K562 (cell line): ENCODE data around the gene SNRNP70. TPM values are rescaled to one million over a fixed set of nuclear protein-coding genes. Genes with fewer than 3 reads are reported as not detected.

ENCODE experiments used
- ATF3 ChIP-seq, 2 experiments: fragments of 450-650 bp in 1 of 2; sonication (generic) in 1 of 2; formaldehyde crosslinking in 1 of 2; IDR thresholded peaks in 1 of 2; conservative IDR thresholded peaks in 1 of 2; 2 replicates each; pipeline versions ENCODE4 v1.6.1 to v1.8.1; 2016 to 2023; ENCODE audit warnings: mild to moderate bottlenecking in 2 of 2, moderate library complexity in 2 of 2, inconsistent platforms in 1 of 2, missing genetic modification reagents in 1 of 2
- CXXC5 ChIP-seq: fragments of 250-450 bp; sonication (Bioruptor Pico); IDR thresholded peaks from 2 replicates; pipeline ENCODE4 v1.8.0; 2022; ENCODE audit warnings: inconsistent platforms, mild to moderate bottlenecking, moderate library complexity
- ELF2 ChIP-seq: fragments of 250-450 bp; sonication (Bioruptor Pico); IDR thresholded peaks from 2 replicates; pipeline ENCODE4 v1.5.0; 2021; ENCODE audit warnings: mild to moderate bottlenecking
- ELK1 ChIP-seq: sonication (generic); formaldehyde crosslinking; IDR thresholded peaks from 2 replicates; pipeline ENCODE4 v1.8.1; 2022; ENCODE audit warnings: missing genetic modification reagents
- FOXA3 ChIP-seq, 2 experiments: fragments of 450-650 bp in 1 of 2; sonication (generic) in 1 of 2; formaldehyde crosslinking; IDR thresholded peaks in 1 of 2; conservative IDR thresholded peaks in 1 of 2; 2 replicates each; pipeline versions ENCODE4 v1.4.0 to v1.8.0; 2020 to 2022; ENCODE audit warnings: mild to moderate bottlenecking in 2 of 2, missing genetic modification reagents in 1 of 2
- HNRNPH1 ChIP-seq: fragments of 200-400 bp; formaldehyde crosslinking; optimal IDR thresholded peaks from 2 replicates; pipeline ENCODE3; 2017; ENCODE audit warnings: low read depth, mild to moderate bottlenecking, low read length, moderate library complexity
- KAT2B ChIP-seq: IDR thresholded peaks from one replicate; pipeline ENCODE4 v1.6.1; 2012; ENCODE audit warnings: low read depth, mild to moderate bottlenecking, control low read depth, inconsistent platforms, low read length, moderate library complexity
- KAT7 ChIP-seq: sonication (generic); formaldehyde crosslinking; IDR thresholded peaks from 2 replicates; pipeline ENCODE4 v1.8.0; 2022; ENCODE audit warnings: missing genetic modification reagents, mild to moderate bottlenecking, borderline replicate concordance
- LCOR ChIP-seq: sonication (generic); formaldehyde crosslinking; IDR thresholded peaks from 2 replicates; pipeline ENCODE4 v1.8.0; 2022; ENCODE audit warnings: mild to moderate bottlenecking, missing genetic modification reagents
- MBD2 ChIP-seq: sonication (generic); IDR thresholded peaks from 2 replicates; pipeline ENCODE4 v1.6.1; 2016; ENCODE audit warnings: low read depth, borderline replicate concordance
- NEUROD1 ChIP-seq: fragments of 150-350 bp; IDR thresholded peaks from 2 replicates; pipeline ENCODE4 v1.6.1; 2014; ENCODE audit warnings: borderline replicate concordance, low read length, low read depth; ENCODE audit not compliant: partially characterized antibody
- NR2C1 ChIP-seq, 2 experiments: fragments of 450-650 bp; IDR thresholded peaks; 2 replicates each; pipeline ENCODE4 v1.6.1; 2017; ENCODE audit warnings: mild to moderate bottlenecking in 2 of 2, antibody characterized with exemption in 1 of 2, inconsistent platforms in 1 of 2, missing compliant biosample characterization in 1 of 2, missing genetic modification characterization in 1 of 2
- POLR2AphosphoS2 ChIP-seq: IDR thresholded peaks from 2 replicates; pipeline ENCODE4 v1.6.1; 2012; ENCODE audit warnings: low read length, improper control_type of control experiment
- POLR3G ChIP-seq: IDR thresholded peaks from 2 replicates; pipeline ENCODE4 v1.6.1; 2011; ENCODE audit not compliant: insufficient read length, insufficient replicate concordance; ENCODE audit errors: extremely low read depth
- PRPF4 ChIP-seq: fragments of 200-400 bp; formaldehyde crosslinking; IDR thresholded peaks from one replicate; pipeline ENCODE4 v1.6.1; 2017; ENCODE audit warnings: low read length, low read depth, mild to moderate bottlenecking; ENCODE audit not compliant: insufficient read depth, poor library complexity, severe bottlenecking
- RAD51 ChIP-seq: fragments of 450-650 bp; IDR thresholded peaks from 2 replicates; pipeline ENCODE4 v1.7.1; 2016; ENCODE audit warnings: low read depth, mild to moderate bottlenecking, borderline replicate concordance
- SRSF3 ChIP-seq: fragments of 200-400 bp; formaldehyde crosslinking; IDR thresholded peaks from 2 replicates; pipeline ENCODE4 v1.6.1; 2016; ENCODE audit warnings: mild to moderate bottlenecking, low read length, moderate library complexity; ENCODE audit not compliant: insufficient read depth
- ZC3H11A ChIP-seq: IDR thresholded peaks from 2 replicates; pipeline ENCODE4 v1.6.1; 2012; ENCODE audit warnings: low read depth, low read length, improper control_type of control experiment
- ZNF146 ChIP-seq: IDR thresholded peaks from one replicate; pipeline ENCODE4 v1.6.1; 2018; ENCODE audit warnings: missing compliant biosample characterization; ENCODE audit not compliant: unreplicated experiment
- ZNF253 ChIP-seq: fragments of 250-450 bp; sonication (Bioruptor Pico); conservative IDR thresholded peaks from 2 replicates; pipeline ENCODE4 v1.6.1; 2021; ENCODE audit warnings: mild to moderate bottlenecking
- ZNF592 ChIP-seq: fragments of 450-650 bp; IDR thresholded peaks from 2 replicates; pipeline ENCODE4 v1.6.1; 2017; ENCODE audit warnings: antibody characterized with exemption, mild to moderate bottlenecking
- polyA plus RNA-seq, 8 experiments: library from polyadenylated mRNA; depleted of rRNA in 4 of 8; stranded (reverse) in 5 of 8; unstranded in 3 of 8; fragments of >200 nt; fragmentation: Nextera tagmentation in 2 of 8; fragmentation: Illumina TruSeq in 1 of 8; extraction: Ambion mirVana in 2 of 8; extraction: Trizol in 1 of 8; gene quantifications; 2 replicates each; pipeline versions ENCODE4 v1.2.1 to v1.2.3, GENCODE V29; 2011 to 2014; ENCODE audit warnings: inconsistent platforms in 1 of 8, missing spikeins in 1 of 8
- total RNA-seq, 7 experiments: library from RNA; depleted of rRNA in 6 of 7; stranded (reverse); fragments of >200 nt in 6 of 7; fragmentation: Illumina TruSeq in 2 of 7; extraction: Trizol in 2 of 7; gene quantifications; 2 replicates each; pipeline versions ENCODE4 v1.2.1 to v1.2.3, GENCODE V29; 2011 to 2021; ENCODE audit warnings: low replicate concordance in 1 of 7

The SNRNP70 gene
- total and polyA plus RNA-seq, 9 of the 15 experiments (the other 6 are each of a cell fraction or from before 2014, with no cell fraction given), result 2.8 to 496 (median 136) TPM

GRCh38 chr19:49128545-49129237 lies 43.4 kb downstream of the SNRNP70 start (continued):
- TF ChIP-seq ZNF592, result no peak
- TF ChIP-seq SRSF3, result no peak
- TF ChIP-seq KAT2B, result no peak
- no peak for TF ChIP-seq ATF3 (IDR thresholded peaks at IDR 0.05)
- TF ChIP-seq ATF3 (CRISPR knock-in tag; conservative IDR thresholded peaks at IDR 0.05), result no peak
- TF ChIP-seq ZNF253 (CRISPR knock-in tag), result no peak
- TF ChIP-seq CXXC5, result no peak
- TF ChIP-seq FOXA3 (CRISPR knock-in tag; conservative IDR thresholded peaks at IDR 0.05 in 1 of 2, IDR thresholded peaks at IDR 0.05 in 1 of 2), result peak in 1 of 2 experiments; percentile 74; a peak in 1 of 4 replicates
- no peak for TF ChIP-seq NEUROD1
- no peak for TF ChIP-seq KAT7 (CRISPR knock-in tag)
- TF ChIP-seq POLR3G, result no peak
- TF ChIP-seq RAD51, result no peak
- no peak for TF ChIP-seq ELF2 (CRISPR knock-in tag)
- no peak for TF ChIP-seq PRPF4
- TF ChIP-seq ELK1, result no peak
- no peak for TF ChIP-seq POLR2AphosphoS2
- no peak for TF ChIP-seq LCOR (CRISPR knock-in tag)
- TF ChIP-seq ZC3H11A, result no peak
- TF ChIP-seq MBD2, result no peak
- no peak for TF ChIP-seq ZNF146
- TF ChIP-seq HNRNPH1, result no peak
- no peak for TF ChIP-seq NR2C1 (IDR thresholded peaks at IDR 0.05)
- TF ChIP-seq NR2C1 (tag; IDR thresholded peaks at IDR 0.05), result no peak
